Ecto neural progenitor cell (in vitro differentiated cells): ENCODE data around the gene MYL5.
"Not testable (repeated sequence)": the region's sequence is repeated elsewhere in the genome, so short reads cannot be mapped to it uniquely, and the experiment has no call there.

Source experiments
- DNase-seq: peaks from one replicate; pipeline ENCODE4 v3.0.0-alpha.2; 2018; ENCODE audit warnings: low spot score

The MYL5 gene, protein sequence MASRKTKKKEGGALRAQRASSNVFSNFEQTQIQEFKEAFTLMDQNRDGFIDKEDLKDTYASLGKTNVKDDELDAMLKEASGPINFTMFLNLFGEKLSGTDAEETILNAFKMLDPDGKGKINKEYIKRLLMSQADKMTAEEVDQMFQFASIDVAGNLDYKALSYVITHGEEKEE

GRCh38 chr4:674172-675035 lies at the start of gene MYL5, which contains the start of gene ATP5ME:
MYL5 (plus strand) TSS chr4:674542; CDS start chr4:678027, 3,485 bp downstream.
ATP5ME (minus strand) TSS chr4:674276; CDS start chr4:674247, 29 bp downstream.
- DNase-seq, result peak; percentile 98

DNA sequence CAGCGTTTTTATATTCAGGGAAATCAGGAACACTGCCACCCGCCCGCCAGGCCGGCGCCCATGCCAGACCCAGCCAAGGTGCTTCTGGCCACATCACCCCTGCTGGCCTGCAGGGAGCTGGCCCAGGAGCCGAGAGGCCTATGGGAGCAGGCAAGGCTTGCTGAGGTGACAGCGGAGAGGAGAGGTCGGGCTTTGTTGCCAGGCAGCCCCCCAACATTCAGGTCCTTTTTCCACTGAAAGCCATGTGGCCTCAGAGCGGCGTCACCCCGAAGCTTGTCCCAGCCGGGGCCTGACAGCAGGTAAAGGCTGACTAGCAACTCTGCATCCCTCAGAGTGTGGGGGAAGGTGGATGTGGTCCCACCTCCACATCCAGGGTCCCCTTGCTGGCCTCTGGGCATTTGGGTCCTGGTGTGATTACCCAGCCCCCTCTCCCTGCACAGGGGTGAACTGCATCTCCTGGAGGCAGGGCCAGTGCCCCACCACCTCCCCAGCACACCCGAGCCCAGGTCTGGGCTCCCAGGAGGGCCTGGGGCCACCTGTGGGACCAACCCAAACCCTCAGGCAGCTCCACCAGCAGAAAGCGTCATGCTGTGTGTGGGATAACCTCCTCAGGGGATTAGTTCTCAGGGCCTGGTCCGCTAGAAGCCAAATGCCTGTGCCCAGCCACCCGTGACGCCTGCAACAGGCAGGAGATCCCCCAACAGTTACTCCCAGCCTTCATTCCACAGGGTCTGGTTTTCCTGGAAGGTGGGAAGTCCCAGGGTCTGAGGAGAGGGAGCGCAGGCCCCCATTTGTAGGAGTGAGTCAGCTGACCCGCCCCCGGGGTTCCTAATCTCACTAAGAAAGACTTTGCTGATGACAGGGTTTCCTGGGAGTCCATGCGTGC lies 49.4 kb upstream of the MYL5 start, which contains the start of gene PDE6B:
Gene PDE6B, plus strand, starts transcription at position 869 of the 886 bp plus-strand sequence. CDS start 54 bp downstream, outside the sequence.
- DNase-seq, result peak; percentile 75

- DNase-seq, result peak; percentile 44
Observed at GRCh38 chr4:625631-626161, 48.6 kb upstream of the MYL5 start.

DNA sequence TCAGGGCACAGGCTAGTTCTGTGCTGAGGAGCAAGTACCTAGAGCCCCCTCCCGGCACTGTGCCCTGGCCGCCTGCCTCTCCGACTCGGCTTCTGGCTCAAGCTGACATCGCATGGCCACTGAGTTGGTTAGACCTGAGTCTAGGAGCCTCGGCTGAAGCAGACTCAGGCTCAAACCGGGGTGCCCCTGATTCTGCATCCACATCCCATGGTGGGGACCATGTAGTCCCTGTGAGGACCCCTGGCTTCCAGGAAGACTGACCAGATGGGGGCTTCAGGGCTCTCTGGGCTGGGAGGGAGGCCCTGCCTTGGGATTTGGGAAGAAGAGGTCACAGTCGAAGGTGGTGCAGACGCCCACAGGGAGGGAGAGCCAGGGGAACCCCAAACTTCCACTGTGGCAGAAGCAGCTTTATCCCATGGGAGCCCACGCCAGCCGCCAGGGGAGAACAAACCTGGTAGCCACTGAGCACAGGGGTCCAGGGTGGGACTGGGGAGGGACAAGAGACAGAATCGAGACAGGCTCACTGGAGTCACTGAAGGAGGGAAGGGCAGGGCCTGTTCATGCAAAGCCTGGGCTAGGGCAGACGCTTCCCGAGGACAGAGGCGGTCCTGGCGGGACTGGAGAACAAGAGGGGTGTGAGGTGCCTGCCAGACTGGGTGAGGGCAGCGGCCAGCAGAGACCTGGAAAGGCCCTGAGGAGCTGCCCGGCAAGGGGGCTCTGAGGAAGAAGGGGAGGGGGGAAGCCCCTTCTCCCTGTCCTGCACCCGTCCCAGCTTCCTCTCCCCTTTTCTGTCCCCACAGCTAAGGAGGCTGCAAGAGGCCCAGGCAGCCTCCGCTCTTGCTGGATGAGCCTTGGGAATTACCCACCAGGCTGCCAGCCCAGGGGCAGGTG lies 47.9 kb upstream of the MYL5 start:
- DNase-seq, result peak; percentile 52

- DNase-seq, result peak; percentile 40
Observed at GRCh38 chr4:627347-628125, 46.8 kb upstream of the MYL5 start.

DNA sequence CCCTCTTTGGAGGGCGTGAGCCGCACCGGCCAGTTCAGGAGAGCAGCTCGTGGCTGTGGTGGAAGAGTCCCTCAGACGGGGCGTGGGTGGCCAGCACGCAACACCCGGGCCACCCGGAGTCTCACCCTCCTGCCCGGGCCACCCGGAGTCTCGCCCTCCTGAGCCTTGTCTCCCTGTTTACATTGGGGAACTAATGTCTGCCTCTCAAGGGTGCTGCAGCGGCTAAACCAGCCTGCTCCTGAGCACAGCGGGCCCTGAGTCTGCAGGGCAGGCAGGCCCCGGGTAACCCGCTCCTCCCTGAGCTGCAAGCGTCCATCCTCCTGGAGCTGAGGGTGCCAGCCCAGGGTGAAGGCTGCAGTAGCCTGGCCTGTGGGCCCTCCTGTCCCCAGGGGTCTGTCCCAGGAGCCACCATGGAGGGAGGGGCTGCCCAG lies 46.0 kb upstream of the MYL5 start:
- DNase-seq, result peak; percentile 44

DNA sequence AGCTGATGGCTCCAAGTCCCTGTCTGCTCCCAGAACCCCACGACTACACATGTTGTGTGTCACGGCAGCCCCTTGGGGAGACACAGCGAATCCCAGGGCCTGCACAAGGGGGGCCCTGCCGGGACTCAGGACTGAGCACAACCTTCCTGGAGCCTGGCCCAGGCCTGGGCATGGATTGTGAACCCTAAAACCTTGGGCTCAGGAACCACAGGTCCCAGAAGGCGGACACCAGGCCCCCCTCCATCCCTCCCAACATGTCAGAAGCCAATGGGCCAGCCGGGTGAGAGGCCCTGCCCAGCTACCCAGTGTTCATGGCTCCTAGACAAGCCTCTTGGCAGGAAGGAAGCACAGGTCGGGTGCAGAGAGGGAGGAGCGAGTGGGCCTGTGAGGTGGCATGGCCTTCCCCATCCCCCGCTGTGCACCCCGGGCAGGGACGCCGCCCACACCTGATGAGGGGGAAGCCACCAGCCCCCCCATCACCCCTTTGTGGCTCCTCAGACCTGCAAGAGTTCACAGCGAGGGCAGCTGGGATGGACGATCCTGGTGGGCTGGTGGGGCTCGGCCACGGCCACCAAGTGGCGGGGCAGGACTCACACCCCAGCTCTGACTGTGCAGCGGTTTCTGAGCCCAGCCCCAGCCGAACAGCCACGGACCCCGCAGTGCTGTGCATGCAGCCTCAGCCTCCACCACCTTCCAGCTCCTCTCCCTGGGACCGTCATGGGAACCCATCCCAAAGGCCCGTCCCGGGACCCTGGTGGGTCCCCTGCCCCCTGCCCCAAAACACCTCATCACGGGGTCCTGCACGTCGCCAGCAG lies 45.3 kb upstream of the MYL5 start:
- DNase-seq, result peak; percentile 42

- DNase-seq, result no peak
Observed at GRCh38 chr4:629636-629914, 44.8 kb upstream of the MYL5 start.

GRCh38 chr4:629915-630641 lies 44.3 kb upstream of the MYL5 start:
- DNase-seq, result no peak

DNA sequence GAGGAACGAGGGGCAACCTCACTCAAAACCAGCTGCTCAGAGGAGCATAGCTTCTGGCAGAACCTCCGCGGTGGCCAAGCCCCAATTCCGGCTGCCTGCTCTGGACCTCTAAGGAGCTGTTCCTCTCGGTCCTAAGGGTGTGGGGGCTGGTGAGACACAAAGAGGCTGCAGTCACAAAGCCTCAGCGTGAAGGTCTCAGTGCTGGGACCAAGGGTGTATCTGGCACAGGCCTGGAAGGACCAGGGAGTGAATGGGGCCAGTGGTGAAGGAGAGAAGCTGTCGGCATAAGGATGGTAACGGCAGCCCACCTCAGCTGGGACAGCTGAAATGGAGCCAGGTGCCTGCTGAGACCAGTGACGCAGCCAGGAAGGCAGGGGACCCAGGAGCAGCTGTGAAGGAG lies 43.7 kb upstream of the MYL5 start:
- no peak for DNase-seq

GRCh38 chr4:632196-632790 lies 42.0 kb upstream of the MYL5 start:
- DNase-seq, result no peak

GRCh38 chr4:632926-633325 lies 41.4 kb upstream of the MYL5 start:
- no peak for DNase-seq

DNA sequence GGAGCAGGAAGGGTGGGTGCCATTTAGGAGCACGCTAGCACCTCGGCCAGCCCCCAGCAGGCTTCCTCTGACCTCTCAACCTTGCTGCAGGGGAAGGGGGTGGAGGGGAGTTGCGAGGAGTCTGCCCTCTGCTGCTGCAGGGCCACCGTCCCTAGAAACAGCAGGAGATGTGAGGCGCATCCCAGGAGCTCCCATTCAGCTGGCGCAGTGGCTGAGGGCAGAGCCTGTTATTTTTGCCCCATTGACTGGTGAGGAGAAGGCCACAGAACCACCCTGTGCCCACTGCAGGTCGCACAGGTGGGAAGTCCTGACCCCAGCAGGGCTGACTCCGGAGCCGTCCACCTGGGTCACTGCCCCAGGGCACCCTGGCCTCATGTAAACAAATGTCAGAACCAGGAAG lies 40.9 kb upstream of the MYL5 start:
- no peak for DNase-seq

GRCh38 chr4:633976-634598 lies 40.3 kb upstream of the MYL5 start:
- DNase-seq, result no peak

DNA sequence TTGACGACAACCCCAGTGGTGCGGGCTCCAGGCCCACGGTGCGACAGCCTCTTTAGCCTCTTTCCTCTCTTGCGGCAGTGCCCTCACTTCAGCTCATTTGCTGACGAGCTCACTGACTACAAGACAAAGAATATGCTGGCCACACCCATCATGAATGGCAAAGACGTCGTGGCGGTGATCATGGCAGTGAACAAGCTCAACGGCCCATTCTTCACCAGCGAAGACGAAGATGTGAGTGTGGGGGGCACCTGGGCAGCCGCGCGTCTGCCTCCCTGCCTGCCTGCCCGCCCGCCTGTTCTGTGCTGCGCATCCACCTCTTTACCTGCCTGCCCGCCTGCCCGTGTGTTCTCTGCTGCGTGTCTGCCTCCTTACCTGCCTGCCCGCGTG lies 39.8 kb upstream of the MYL5 start:
- no peak for DNase-seq

DNA sequence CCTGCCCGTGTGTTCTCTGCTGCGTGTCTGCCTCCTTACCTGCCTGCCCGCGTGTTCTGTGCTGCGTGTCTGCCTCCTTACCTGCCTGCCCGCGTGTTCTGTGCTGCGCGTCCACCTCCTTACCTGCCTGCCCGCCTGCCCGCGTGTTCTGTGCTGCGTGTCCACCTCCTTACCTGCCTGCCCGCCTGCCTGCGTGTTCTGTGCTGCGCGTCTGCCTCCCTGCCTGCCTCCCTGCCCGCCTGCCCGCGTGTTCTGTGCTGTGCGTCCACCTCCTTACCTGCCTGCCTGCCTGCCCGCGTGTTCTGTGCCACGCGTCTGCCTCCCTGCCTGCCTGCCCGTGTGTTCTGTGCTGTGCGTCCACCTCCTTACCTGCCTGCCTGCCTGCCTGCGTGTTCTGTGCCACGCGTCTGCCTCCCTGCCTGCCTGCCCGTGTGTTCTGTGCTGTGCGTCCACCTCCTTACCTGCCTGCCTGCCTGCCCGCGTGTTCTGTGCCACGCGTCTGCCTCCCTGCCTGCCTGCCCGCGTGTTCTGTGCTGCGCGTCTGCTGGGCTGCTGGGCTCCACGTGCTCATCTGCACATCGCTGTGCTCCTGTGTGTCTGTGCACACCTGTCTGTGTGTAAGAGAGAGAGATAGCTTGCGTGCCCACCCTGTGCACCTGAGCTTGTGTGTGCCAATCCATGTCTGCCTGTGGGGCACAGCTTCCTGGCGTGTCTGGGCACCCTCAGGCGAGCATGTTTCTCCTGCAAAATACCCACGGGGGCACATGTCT lies 39.1 kb upstream of the MYL5 start:
- DNase-seq, result not testable (repeated sequence)
